Right lobe of liver (tissue), 6 donors: ENCODE results near the gene RCAN2. TPM values are rescaled to one million over a fixed set of nuclear protein-coding genes. Genes with fewer than 3 reads are reported as not detected.

Experiments
- ATAC-seq, 4 donors: fragments of 200-7000 bp; cut with Tn5 transposase; one replicate each; pipeline ENCODE4 v1.9.1; 2020; ENCODE audit warnings: mild to moderate bottlenecking in 4 of 4, moderate library complexity in 4 of 4
- DNase-seq, 3 donors: peaks; one replicate each; pipeline ENCODE4 v3.0.0-alpha.2; 2020
- H3K27ac ChIP-seq, 3 donors: fragments of 200-600 bp; one replicate each; pipeline ENCODE4 v1.8.0; 2022
- H3K27me3 ChIP-seq, 2 donors: fragments of 200-600 bp; one replicate each; pipeline ENCODE4 v1.8.0; 2022
- H3K36me3 ChIP-seq, 4 donors: fragments of 200-600 bp; sonication (generic) in 1 of 4; one replicate each; pipeline versions ENCODE4 v1.5.1 to v1.8.0; 2017 to 2022; ENCODE audit warnings: control low read depth in 1 of 4
- H3K4me1 ChIP-seq, 4 donors: fragments of 200-600 bp; sonication (generic) in 1 of 4; one replicate each; pipeline versions ENCODE4 v1.5.1 to v1.8.0; 2017 to 2022; ENCODE audit warnings: control low read depth in 1 of 4
- H3K4me3 ChIP-seq, 3 donors: fragments of 200-600 bp; one replicate each; pipeline ENCODE4 v1.8.0; 2022
- H3K9me3 ChIP-seq, 4 donors: fragments of 200-600 bp; sonication (generic) in 1 of 4; one replicate each; pipeline versions ENCODE4 v1.5.1 to v1.8.0; 2017 to 2022; ENCODE audit warnings: control low read depth in 1 of 4
- POLR2A ChIP-seq: fragments of 450-650 bp; IDR thresholded peaks from one replicate; pipeline ENCODE4 v1.6.1; 2017; ENCODE audit warnings: antibody characterized with exemption, mild to moderate bottlenecking
- WGBS: methylation state at CpG from one replicate; pipeline ENCODE4 v1.1.6; 2018; ENCODE audit warnings: low coverage, low lambda C conversion rate; ENCODE audit not compliant: insufficient coverage; ENCODE audit errors: missing lambda C conversion rate; 5-methylcytosine and 5-hydroxymethylcytosine counted together
- intact Hi-C, 2 donors: fragments of 100-400 bp; cut with DNase I; formaldehyde crosslinking; loops; one replicate each; pipeline versions ENCODE4 v1.11.2 to v1.14.1; 2022
- total RNA-seq, 6 experiments: library from RNA; depleted of rRNA in 2 of 6; stranded (reverse); fragments of >200 nt in 2 of 6; fragmentation: NEBNext Ultra II Directional in 3 of 6; extraction: Animal tissue kit (Norgen Biotek cat#: 25700) in 3 of 6; gene quantifications; one replicate each; pipeline versions ENCODE4 v1.1.0 to v1.2.4, GENCODE V29; 2016 to 2023
- TF ChIP-seq, protein P1 (sequence below), 4 donors: fragments of 200-600 bp in 3 of 4; fragments of 450-650 bp in 1 of 4; IDR thresholded peaks; one replicate each; pipeline versions ENCODE4 v1.5.1 to v1.8.0; 2016 to 2022; ENCODE audit warnings: antibody characterized with exemption in 4 of 4, mild to moderate bottlenecking in 2 of 4
- donor health status: DM: no; HTN: yes; CAD: no.
- donor health status: DM: no; HTN: no; CAD: no.
- donor health status: DM: no; HTN: no; CAD: no.
- donor health status: DM: no; HTN: yes; CAD: no.
- donor health status: DM: no; HTN: yes; CAD: no.

The RCAN2 gene
- total RNA-seq, 6 experiments from 2014 or later, result 0.77 to 4.5 (median 1.9) TPM

DNA sequence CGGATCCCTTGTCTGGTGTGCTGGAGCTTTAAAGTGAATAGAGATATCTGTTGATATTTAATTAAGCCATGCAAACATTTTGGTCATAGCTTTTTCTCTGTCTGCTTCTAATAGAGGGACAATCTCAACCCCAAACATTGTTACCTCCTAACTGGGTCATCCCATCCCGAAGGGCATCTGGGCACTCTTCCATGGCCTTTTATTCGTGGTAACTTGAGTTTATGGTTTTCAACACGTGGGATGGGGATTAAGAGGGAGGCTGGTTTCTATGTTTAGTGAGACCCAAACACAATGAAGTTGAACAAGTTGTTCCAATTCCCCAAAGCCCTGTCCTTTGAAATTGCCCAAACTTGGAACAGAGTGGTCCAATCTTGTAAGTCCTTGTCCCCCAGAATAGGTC, 319.1 kb downstream of the RCAN2 start:
- H3K27ac ChIP-seq, result no peak overlapping the region
- ATAC-seq, result no peak
- no peak for DNase-seq
- H3K4me1 ChIP-seq, result peaks cover 0 to 8% (median 0%) of the 10 kb centered on the region in 4 donors
- TF ChIP-seq, protein P1, sequence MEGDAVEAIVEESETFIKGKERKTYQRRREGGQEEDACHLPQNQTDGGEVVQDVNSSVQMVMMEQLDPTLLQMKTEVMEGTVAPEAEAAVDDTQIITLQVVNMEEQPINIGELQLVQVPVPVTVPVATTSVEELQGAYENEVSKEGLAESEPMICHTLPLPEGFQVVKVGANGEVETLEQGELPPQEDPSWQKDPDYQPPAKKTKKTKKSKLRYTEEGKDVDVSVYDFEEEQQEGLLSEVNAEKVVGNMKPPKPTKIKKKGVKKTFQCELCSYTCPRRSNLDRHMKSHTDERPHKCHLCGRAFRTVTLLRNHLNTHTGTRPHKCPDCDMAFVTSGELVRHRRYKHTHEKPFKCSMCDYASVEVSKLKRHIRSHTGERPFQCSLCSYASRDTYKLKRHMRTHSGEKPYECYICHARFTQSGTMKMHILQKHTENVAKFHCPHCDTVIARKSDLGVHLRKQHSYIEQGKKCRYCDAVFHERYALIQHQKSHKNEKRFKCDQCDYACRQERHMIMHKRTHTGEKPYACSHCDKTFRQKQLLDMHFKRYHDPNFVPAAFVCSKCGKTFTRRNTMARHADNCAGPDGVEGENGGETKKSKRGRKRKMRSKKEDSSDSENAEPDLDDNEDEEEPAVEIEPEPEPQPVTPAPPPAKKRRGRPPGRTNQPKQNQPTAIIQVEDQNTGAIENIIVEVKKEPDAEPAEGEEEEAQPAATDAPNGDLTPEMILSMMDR (IDR thresholded peaks at IDR 0.05), result no peak
- no peak for TF ChIP-seq POLR2A
- no peaks in the 10 kb centered on the region for H3K36me3 ChIP-seq
- intact Hi-C loops, result no loop called here
- no peaks in the 10 kb centered on the region for H3K27me3 ChIP-seq
- 67% methylated on average over 4 of the region's 4 CpGs for WGBS
- no peaks in the 10 kb centered on the region for H3K9me3 ChIP-seq
- no peak overlapping the region for H3K4me3 ChIP-seq

Other genes starting within 250 kb of the RCAN2 start
- gene CYP39A1, start 161.4 kb upstream of the RCAN2 start, total RNA-seq, result 10 to 100 TPM; 21.2 to 59.7 (median 37.2) TPM
- gene SLC25A27, start 161.5 kb upstream of the RCAN2 start, total RNA-seq, result 10 to 100 TPM in 5 of 6 experiments, 1 to 10 TPM in 1; 8.8 to 21.0 (median 14.2) TPM
- gene TDRD6, start 196.4 kb upstream of the RCAN2 start, total RNA-seq, result 1 to 10 TPM in 2 of 6 experiments, under 1 TPM in 4; 0.13 to 1.4 (median 0.72) TPM
- gene PLA2G7, start 243.9 kb upstream of the RCAN2 start, total RNA-seq, result 1 to 10 TPM in 5 of 6 experiments, under 1 TPM in 1; 0.92 to 7.4 (median 1.6) TPM